ENCODE results near the gene CPSF7. TPM values are rescaled to one million over a fixed set of nuclear protein-coding genes. Genes with fewer than 3 reads are reported as not detected.

Gene CPSF7
- total RNA-seq, 1 donor from 2014 or later, result 10.8 TPM

DNA sequence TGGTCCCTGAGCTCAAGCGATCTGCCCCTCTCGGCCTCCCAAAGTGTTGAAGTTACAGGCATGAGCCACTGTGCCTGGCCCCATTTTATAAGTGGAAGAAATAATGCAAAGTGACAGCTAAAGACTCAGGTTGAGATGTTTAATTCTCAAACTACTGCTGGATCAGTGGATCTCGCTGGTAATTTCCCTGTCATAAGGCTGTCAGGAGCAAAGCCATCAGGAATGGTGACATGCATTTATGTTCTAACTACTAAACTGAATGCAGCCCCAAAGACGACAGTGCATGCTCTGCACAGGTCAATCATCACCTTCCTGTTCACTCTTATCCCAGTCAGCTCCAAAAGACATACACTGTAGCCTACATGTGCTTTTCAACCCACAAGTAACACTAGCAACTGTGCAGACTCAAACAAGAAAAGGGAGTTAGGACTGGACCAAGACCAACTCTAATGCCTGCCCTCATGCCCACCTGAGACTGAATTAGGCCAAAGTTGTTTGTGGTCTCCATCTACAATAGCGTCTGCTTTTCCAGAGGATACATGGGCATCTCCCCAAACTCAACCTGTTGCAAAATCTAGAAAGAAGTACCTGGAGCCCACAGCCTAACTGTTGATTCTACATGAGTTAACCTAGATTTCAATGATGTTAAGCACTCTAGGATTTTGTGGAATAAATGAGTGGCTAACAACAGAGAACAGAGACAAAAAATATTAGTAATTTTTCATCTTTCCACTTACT, 22.6 kb downstream of the CPSF7 start:
- FAIRE-seq, result no peak
- Histone ChIP-seq H3K27me3 (ENCODE audit: control insufficient read depth, insufficient read depth, low read length) (no peaks in the 10 kb centered on the region), H3K4me3 (ENCODE audit: low read depth, low read length) (no peak overlapping the region), H3K36me3 (ENCODE audit: control insufficient read depth, insufficient read depth, low read length) (peaks cover 36% of the 10 kb centered on the region)
- TF ChIP-seq, protein P1, sequence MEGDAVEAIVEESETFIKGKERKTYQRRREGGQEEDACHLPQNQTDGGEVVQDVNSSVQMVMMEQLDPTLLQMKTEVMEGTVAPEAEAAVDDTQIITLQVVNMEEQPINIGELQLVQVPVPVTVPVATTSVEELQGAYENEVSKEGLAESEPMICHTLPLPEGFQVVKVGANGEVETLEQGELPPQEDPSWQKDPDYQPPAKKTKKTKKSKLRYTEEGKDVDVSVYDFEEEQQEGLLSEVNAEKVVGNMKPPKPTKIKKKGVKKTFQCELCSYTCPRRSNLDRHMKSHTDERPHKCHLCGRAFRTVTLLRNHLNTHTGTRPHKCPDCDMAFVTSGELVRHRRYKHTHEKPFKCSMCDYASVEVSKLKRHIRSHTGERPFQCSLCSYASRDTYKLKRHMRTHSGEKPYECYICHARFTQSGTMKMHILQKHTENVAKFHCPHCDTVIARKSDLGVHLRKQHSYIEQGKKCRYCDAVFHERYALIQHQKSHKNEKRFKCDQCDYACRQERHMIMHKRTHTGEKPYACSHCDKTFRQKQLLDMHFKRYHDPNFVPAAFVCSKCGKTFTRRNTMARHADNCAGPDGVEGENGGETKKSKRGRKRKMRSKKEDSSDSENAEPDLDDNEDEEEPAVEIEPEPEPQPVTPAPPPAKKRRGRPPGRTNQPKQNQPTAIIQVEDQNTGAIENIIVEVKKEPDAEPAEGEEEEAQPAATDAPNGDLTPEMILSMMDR (IDR thresholded peaks at IDR 0.05; ENCODE audit: insufficient read depth, low read length, severe bottlenecking), result no peak
- DNase-seq (ENCODE audit: low read depth), result no peak

- TF ChIP-seq, protein P1 (IDR thresholded peaks at IDR 0.05; ENCODE audit: insufficient read depth, low read length, severe bottlenecking), result no peak
- Histone ChIP-seq H3K27me3 (ENCODE audit: control insufficient read depth, insufficient read depth, low read length) (no peaks in the 10 kb centered on the region), H3K4me3 (ENCODE audit: low read depth, low read length) (no peak overlapping the region), H3K36me3 (ENCODE audit: control insufficient read depth, insufficient read depth, low read length) (peaks cover 30% of the 10 kb centered on the region)
- FAIRE-seq (no peak), DNase-seq (ENCODE audit: low read depth) (no peak)
These were observed 23.7 kb downstream of the CPSF7 start for GRCh38 chr11:61406067-61406466.

DNA sequence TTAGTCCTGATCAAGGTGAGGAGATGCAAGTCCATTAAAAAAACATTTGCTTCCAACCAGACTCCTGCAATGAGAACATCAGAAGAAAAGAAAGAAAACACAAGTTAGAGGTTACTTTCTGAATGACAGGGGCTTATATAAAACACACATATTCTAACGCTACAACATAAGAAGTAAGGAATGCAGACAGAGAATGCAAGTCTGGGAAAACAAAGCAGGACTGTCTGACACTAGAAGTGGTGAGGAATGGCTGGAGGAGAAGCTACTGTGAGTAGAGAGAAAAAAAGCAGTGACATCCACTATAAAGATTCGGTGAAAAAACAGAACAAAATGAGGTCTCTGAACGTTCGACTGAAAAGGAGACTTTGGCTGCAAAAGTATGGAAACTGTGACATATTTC, 25.1 kb downstream of the CPSF7 start:
- DNase-seq (ENCODE audit: low read depth) (no peak), FAIRE-seq (no peak)
- no peaks in the 10 kb centered on the region for H3K27me3 ChIP-seq (ENCODE audit: control insufficient read depth, insufficient read depth, low read length)
- H3K4me3 ChIP-seq (ENCODE audit: low read depth, low read length), result no peak overlapping the region
- TF ChIP-seq, protein P1 (IDR thresholded peaks at IDR 0.05; ENCODE audit: insufficient read depth, low read length, severe bottlenecking), result no peak
- peaks cover 22% of the 10 kb centered on the region for H3K36me3 ChIP-seq (ENCODE audit: control insufficient read depth, insufficient read depth, low read length)

DNA sequence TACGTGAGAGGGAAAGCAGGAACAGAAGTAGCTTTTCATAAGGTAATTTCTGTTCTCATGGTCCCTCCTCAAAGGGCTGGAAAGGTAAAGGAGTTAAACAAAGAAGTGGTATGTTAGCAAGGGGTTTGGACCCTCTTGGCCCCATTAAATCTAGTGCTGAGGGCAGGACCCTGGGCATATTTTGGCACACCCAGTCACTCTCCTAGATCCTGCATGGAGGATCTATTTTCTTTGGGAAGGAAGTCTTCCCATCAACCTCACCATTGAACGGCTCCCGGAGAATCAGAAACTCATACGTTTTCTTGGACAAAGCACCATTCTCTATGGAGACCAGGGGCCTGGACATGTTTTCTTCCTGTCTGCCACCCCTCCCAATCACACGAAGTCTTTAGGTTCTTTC, 25.7 kb downstream of the CPSF7 start:
- Histone ChIP-seq H3K27me3 (ENCODE audit: control insufficient read depth, insufficient read depth, low read length) (no peaks in the 10 kb centered on the region), H3K36me3 (ENCODE audit: control insufficient read depth, insufficient read depth, low read length) (peaks cover 21% of the 10 kb centered on the region), H3K4me3 (ENCODE audit: low read depth, low read length) (no peak overlapping the region)
- TF ChIP-seq, protein P1 (IDR thresholded peaks at IDR 0.05; ENCODE audit: insufficient read depth, low read length, severe bottlenecking), result no peak
- DNase-seq (ENCODE audit: low read depth), result no peak
- no peak for FAIRE-seq

GRCh38 chr11:61403658-61404057, 26.1 kb downstream of the CPSF7 start:
- DNase-seq (ENCODE audit: low read depth) (no peak), FAIRE-seq (no peak)
- TF ChIP-seq, protein P1 (IDR thresholded peaks at IDR 0.05; ENCODE audit: insufficient read depth, low read length, severe bottlenecking), result no peak
- Histone ChIP-seq H3K27me3 (ENCODE audit: control insufficient read depth, insufficient read depth, low read length) (no peaks in the 10 kb centered on the region), H3K36me3 (ENCODE audit: control insufficient read depth, insufficient read depth, low read length) (peaks cover 21% of the 10 kb centered on the region), H3K4me3 (ENCODE audit: low read depth, low read length) (no peak overlapping the region)

DNA sequence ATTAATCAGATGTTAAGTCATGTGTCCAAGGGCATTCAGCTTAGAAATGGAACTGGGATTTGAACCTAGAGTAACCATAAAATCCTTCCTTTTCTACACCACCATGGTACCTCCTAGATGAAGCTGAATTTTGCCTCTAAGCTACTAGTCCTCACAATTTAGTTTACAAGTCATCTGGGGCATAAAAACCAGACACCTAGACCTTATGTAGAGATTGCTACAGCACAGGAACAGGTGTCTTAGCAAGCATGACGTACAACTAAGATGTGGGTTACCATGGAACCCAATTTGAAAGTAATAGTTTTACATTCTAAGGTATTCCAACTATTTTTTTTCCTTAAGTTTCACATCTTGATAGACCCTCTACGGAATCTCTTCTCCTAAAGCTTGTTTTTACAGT, 28.2 kb downstream of the CPSF7 start:
- Histone ChIP-seq H3K36me3 (ENCODE audit: control insufficient read depth, insufficient read depth, low read length) (peaks cover 16% of the 10 kb centered on the region), H3K27me3 (ENCODE audit: control insufficient read depth, insufficient read depth, low read length) (no peaks in the 10 kb centered on the region), H3K4me3 (ENCODE audit: low read depth, low read length) (no peak overlapping the region)
- TF ChIP-seq, protein P1 (IDR thresholded peaks at IDR 0.05; ENCODE audit: insufficient read depth, low read length, severe bottlenecking), result no peak
- DNase-seq (ENCODE audit: low read depth), result no peak
- FAIRE-seq, result no peak

All from bronchial epithelial cell (primary cell).